ENCODE measurements around the gene IL24. TPM values are rescaled to one million over a fixed set of nuclear protein-coding genes. Genes with fewer than 3 reads are reported as not detected.
"Not testable (repeated sequence)": the region's sequence is repeated elsewhere in the genome, so short reads cannot be mapped to it uniquely, and the experiment has no call there.

Gene IL24
- total RNA-seq, 2 experiments from 2014 or later = 1.3 to 2.2 TPM

GRCh38 chr1:206915030-206915735, 17.9 kb downstream of the IL24 start:
- ChIA-PET CTCF (interaction anchor here (0.7 to 2.9 kb wide), 4 partner anchors 15 to 303 kb away, joined by 3 to 8 read pairs (median 3); no protein-coding TSS in a partner anchor), POLR2A (no interaction called here)

GRCh38 chr1:206916000-206916709, 18.9 kb downstream of the IL24 start:
- CTCF ChIA-PET = interaction anchor here (0.6 to 3.3 kb wide), 6 partner anchors 10 to 347 kb away, joined by 3 to 11 read pairs (median 5); no protein-coding TSS in a partner anchor
- POLR2A ChIA-PET = no interaction called here

GRCh38 chr1:206918076-206918475, 20.8 kb downstream of the IL24 start:
- CTCF ChIA-PET = interaction anchor here (0.6 to 3.3 kb wide), 13 partner anchors 9 to 283 kb away, joined by 3 to 14 read pairs (median 4); partner anchors contain the start of genes C4BPB, DYRK3 and IL20
- POLR2A ChIA-PET = interaction anchor here (0.6 kb wide), 1 partner anchor 13 kb away, joined by 3 read pairs; no protein-coding TSS in a partner anchor

DNA sequence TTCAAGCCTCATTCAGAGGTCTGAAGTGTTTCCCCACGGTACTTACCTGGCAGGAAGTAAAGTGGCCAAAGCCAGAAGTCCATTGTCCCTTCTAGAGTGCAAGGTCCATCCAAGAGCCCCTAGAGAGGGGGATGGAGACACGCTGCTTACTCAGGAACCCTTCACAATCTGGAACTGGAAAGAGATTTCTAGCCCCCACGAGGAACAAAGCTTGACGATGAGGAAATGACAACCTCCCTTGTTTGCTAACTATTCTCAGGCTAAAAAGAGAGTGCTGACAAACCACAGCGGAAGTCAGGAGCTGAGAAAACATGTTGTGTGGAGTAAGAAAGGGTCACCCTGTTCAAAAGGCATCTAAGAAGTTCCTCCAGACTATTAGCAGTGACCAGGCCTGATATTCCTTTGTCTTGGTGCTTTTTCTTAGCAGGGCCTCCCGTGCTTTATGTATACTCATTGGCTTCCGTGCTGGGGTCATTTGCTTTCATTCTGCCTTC, 24.6 kb downstream of the IL24 start, which contains the start of gene FCMR:
Gene FCMR (minus strand): TSS at position 170 of the 494 bp plus-strand sequence. CDS start 87 bp downstream, at position 83.
- CTCF ChIA-PET = interaction anchor here (1.2 to 3.3 kb wide), 9 partner anchors 8 to 320 kb away, joined by 3 to 34 read pairs (median 5); no protein-coding TSS in a partner anchor
- POLR2A ChIA-PET = interaction anchor here (0.6 to 1.8 kb wide), 3 partner anchors 9 to 207 kb away, joined by 5 to 12 read pairs (median 6); no protein-coding TSS in a partner anchor

GRCh38 chr1:206922524-206922923, 25.3 kb downstream of the IL24 start:
- CTCF ChIA-PET = interaction anchor here (1.0 to 3.3 kb wide), 8 partner anchors 8 to 288 kb away, joined by 3 to 34 read pairs (median 6); no protein-coding TSS in a partner anchor
- POLR2A ChIA-PET = interaction anchor here (1.0 kb wide), 2 partner anchors 10 to 16 kb away, joined by 3 read pairs; no protein-coding TSS in a partner anchor

DNA sequence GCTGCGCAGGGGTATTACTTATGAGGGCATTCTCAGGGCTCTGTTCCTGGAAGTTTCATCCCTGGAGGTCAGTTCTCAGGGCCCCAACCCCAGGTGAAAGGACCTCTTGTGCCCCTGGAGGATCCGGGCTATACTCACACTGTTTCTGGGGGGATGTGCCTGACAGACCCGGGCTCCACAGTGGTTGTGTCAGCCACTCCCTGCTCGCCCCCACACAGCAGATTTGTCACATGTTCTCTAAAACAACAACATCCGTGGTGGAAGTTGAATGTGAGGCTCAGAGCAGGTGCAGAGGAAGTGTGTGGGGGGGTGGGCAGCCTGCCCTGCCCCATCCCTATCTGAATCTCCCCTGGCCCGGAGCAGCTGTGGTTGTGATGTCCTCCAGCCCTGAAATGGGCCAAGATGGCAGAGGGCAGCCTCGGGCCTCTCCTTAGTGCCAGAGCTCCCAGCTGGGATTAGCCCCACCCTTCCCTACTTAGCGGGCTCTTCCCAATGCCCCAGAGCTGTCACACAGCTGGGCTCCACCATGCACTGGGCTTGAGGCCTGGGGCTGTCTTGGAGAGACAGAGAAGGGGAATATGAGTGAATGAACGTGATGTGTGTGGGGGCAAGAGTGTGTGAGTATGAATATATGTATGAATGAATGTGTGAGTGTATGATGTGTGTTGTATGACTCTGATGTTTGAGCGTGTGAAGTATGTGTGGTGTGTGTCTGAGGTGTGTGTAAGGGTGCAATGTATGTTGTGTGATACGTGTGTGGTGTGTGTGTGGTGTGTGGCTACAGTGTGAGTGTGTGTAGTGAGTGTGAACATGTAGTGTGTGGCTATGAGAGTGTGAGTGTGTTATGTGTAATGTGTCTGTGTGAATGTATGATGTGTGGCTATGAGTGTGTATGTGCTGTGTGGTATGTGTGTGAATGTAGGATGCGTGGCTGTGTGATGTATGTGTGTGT, 26.0 kb downstream of the IL24 start:
- ChIA-PET POLR2A (interaction anchor here (1.0 kb wide), 2 partner anchors 9 to 17 kb away, joined by 3 read pairs; no protein-coding TSS in a partner anchor), CTCF (interaction anchor here (1.0 to 3.3 kb wide), 5 partner anchors 9 to 289 kb away, joined by 3 to 34 read pairs (median 9); no protein-coding TSS in a partner anchor)

DNA sequence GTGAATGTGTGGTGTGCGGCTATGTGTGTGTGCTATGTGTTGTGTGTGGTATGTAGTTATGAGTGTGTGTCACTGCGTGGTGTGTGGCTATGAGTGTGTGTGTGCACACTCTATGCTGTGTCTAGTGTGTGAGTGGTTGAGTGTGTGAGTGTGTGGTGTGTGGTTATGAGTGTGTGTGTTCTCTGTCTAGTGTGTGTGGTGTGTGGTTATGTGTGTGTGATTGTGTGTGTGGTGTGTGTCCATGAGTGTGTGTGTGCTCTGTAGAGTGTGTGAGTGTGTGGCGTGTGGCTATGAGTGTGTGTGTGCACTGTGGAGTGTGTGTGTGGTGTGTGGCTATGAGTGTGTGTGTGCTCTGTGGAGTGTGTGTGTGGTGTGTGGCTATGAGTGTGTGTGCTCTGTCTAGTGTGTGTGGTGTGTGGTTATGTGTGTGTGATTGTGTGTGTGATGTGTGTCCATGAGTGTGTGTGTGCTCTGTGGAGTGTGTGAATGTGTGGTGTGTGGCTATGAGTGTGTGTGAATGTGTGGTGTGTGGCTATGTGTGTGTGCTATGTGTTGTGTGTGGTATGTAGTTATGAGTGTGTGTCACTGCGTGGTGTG, 26.8 kb downstream of the IL24 start:
- CTCF ChIA-PET, POLR2A ChIA-PET: not testable (repeated sequence)

DNA sequence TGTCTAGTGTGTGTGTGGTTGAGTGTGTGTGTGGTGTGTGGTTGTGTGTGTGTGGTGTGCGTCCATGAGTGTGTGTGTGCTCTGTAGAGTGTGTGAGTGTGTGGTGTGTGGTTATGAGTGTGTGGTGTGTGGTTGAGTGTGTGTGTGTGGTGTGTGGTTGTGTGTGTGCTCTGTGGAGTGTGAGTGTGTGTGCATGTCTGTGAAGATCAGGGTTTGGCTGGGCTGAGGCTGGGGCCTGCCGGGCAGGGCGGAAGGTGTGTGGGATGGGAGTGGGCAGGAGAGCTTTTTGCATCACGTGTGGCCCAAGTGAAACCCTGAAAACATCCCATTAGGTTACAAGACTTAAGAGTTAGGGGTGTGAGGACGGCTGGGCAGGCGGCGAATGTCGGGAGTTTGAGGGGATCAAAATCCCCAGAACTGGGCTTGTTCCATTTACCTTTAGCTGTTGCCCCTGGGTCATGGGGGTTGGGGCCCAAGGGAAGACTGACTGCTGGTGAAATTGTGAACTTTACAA, 27.4 kb downstream of the IL24 start:
- CTCF ChIA-PET = interaction anchor here (0.8 to 1.4 kb wide), 6 partner anchors 9 to 262 kb away, joined by 3 to 6 read pairs (median 4); no protein-coding TSS in a partner anchor
- POLR2A ChIA-PET = interaction anchor here (1.0 kb wide), 1 partner anchor 27 kb away, joined by 3 read pairs; the partner anchor contains the start of gene IL24

- POLR2A ChIA-PET = interaction anchor here (1.0 kb wide), 1 partner anchor 28 kb away, joined by 3 read pairs; the partner anchor contains the start of gene IL24
- CTCF ChIA-PET = interaction anchor here (0.8 to 1.4 kb wide), 6 partner anchors 9 to 262 kb away, joined by 3 to 6 read pairs (median 4); no protein-coding TSS in a partner anchor
Measured at GRCh38 chr1:206925106-206925736, 28.0 kb downstream of the IL24 start.

- CTCF ChIA-PET = interaction anchor here (1.1 to 1.8 kb wide), 3 partner anchors 8 to 14 kb away, joined by 4 to 5 read pairs (median 5); no protein-coding TSS in a partner anchor
- POLR2A ChIA-PET = no interaction called here
Measured at GRCh38 chr1:206926286-206926685, 29.0 kb downstream of the IL24 start.

- POLR2A ChIA-PET = interaction anchor here (2.1 kb wide), 1 partner anchor 8 kb away, joined by 6 read pairs; the partner anchor contains the start of gene FCMR
- CTCF ChIA-PET = interaction anchor here (0.7 to 3.7 kb wide), 5 partner anchors 8 to 457 kb away, joined by 3 to 19 read pairs (median 8); partner anchors contain the start of gene FCMR
Measured at GRCh38 chr1:206929524-206929923, 32.3 kb downstream of the IL24 start.

DNA sequence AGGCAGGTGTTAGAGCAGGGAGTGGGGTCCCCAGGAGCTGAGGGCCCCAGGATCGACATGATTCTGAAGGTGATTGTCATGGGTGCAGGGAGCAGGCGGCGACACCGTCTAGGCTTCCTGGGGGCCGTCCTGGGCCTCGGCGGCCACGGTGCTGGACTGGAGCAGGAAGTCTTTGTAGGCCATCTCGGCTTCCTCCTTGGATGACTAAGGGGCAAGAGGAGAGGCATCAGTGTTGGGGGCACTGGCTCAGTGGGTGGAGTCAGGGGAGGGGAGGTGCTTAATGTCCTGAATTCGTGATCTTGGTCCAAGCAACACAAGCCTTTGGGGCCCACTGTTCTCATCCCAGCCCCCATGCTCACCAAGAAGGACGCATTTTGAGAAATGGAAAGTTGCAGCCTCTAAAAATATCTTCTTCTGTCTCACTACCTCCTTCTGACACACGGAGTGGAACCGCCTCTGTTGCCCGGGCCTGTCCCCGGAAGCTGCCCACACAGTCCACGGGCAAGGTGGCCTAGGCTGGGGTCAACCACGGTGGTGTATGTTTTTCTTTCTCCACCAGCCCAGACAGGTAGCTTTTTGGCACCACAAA, 33.1 kb downstream of the IL24 start:
- ChIA-PET CTCF (interaction anchor here (0.7 to 3.7 kb wide), 4 partner anchors 9 to 22 kb away, joined by 3 to 19 read pairs (median 8); partner anchors contain the start of gene FCMR), POLR2A (interaction anchor here (1.3 to 2.1 kb wide), 2 partner anchors 9 to 12 kb away, joined by 3 to 6 read pairs; partner anchors contain the start of gene FCMR)

GRCh38 chr1:206931709-206932108, 34.5 kb downstream of the IL24 start:
- ChIA-PET CTCF (interaction anchor here (0.6 to 3.7 kb wide), 14 partner anchors 9 to 339 kb away, joined by 3 to 19 read pairs (median 4); partner anchors contain the start of genes DYRK3 and PIGR), POLR2A (interaction anchor here (0.7 to 1.3 kb wide), 3 partner anchors 9 to 13 kb away, joined by 3 to 5 read pairs (median 3); partner anchors contain the start of gene FCMR)

- CTCF ChIA-PET = interaction anchor here (0.6 to 4.9 kb wide), 16 partner anchors 9 to 339 kb away, joined by 3 to 36 read pairs (median 4); partner anchors contain the start of genes DYRK3 and PIGR
- POLR2A ChIA-PET = interaction anchor here (0.7 to 1.0 kb wide), 2 partner anchors 9 to 11 kb away, joined by 3 to 5 read pairs; partner anchors contain the start of gene FCMR
Measured at GRCh38 chr1:206932177-206932576, 34.9 kb downstream of the IL24 start.

DNA sequence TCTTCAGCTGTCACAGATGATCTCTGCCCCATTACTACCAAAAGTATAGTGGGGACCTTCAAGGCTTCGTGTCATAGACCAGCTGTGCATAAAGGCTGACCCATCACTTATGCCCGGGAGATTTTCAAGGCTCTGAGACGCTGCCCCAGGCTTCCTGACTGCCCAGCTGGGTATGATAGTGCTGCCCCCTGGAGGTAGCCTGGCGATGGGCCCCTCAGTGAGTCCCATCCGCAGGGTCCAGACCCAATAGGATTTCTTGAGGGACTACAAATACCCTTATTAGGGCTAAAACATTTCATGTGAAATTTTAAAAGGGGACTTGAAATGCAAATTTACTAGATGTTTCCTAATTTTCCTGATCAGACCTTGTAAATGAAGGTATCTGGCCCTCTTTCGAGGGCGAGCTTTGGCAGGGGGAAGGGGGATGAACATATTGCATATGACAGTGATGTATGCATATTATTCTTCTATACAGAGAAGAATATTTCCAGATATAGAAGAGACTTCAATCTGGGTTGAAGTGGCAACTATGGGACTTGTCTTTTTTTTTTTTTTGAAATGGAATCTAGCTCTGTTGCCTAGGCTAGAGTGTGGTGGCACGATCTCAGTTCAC, 36.2 kb downstream of the IL24 start:
- ChIA-PET POLR2A (interaction anchor here (0.6 kb wide), 2 partner anchors 108 to 1811 kb away, joined by 3 to 4 read pairs; no protein-coding TSS in a partner anchor), CTCF (interaction anchor here (0.6 to 4.9 kb wide), 19 partner anchors 8 to 620 kb away, joined by 3 to 36 read pairs (median 3); partner anchors contain the start of genes FCMR and PIGR)

Measured in activated CD8-positive, alpha-beta memory T cell treated with anti-CD3 and anti-CD28 coated beads for 36 hours (primary cell).